Measurements from ENCODE around the gene RAPGEF5. TPM values are rescaled to one million over a fixed set of nuclear protein-coding genes. Genes with fewer than 3 reads are reported as not detected.

RAPGEF5 gene
- total RNA-seq, 1 experiment from 2014 or later = 15.6 TPM

DNA sequence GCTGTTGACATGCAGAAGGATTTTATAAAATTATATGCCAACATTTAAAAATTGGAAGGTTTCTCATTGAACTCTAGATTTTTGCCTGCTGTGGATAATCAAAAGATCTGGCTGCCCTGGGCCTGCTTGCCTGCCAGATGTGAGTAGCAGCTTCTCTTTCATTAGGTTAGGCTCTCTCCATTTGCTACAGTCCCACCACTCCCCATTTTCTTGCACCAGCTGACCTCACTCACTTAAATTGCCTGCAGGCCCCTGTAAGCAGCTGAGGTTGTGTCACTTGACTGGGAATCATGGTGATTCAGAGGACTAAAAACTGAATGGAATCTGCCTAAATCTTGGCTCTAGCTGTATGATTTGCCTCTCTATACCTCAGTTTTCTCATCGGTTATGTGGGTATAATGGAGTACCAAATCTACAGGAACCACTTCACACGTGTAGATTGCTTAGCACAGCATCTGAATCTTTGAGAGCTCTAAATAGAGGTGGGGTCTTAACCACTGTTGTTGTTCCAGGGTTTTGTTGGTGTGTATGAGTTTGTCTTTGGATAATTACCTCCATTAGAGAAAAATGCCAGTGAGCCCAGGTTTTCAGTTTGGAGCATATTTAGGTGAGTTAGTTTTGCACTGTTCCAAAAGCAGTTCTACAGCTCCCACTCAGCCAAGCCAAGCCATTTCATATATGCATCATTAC is 18.6 kb upstream of the RAPGEF5 start:
- RAD21 ChIA-PET (ENCODE audit: low non-redundant PET in 1 of 2, low total read pairs in 2 of 2, uncharacterized antibody in 2 of 2, unreplicated experiment in 2 of 2) = no interaction called here
- Histone ChIP-seq H4K20me1 (ENCODE audit: insufficient read depth) (no peaks in the 10 kb centered on the region), H3K4me1 (ENCODE audit: control insufficient read depth in 1 of 2, insufficient read depth in 2 of 2, low read length in 2 of 2) (no peaks in the 10 kb centered on the region), H3K9me3 (ENCODE audit: control insufficient read depth in 1 of 2, insufficient read depth in 1 of 2, low read depth in 1 of 2, low read length in 2 of 2) (no peaks in the 10 kb centered on the region), H3K79me2 (ENCODE audit: insufficient read depth, low read length) (no peaks in the 10 kb centered on the region), H3K27me3 (ENCODE audit: insufficient read depth, low read length) (no peaks in the 10 kb centered on the region), H3K9ac (ENCODE audit: low read length) (no peak overlapping the region), H3K36me3 (ENCODE audit: control insufficient read depth in 1 of 2, insufficient read depth in 2 of 2, low read length in 2 of 2) (no peaks in the 10 kb centered on the region), H3K9me2 (ENCODE audit: insufficient read depth) (no peaks in the 10 kb centered on the region), H2AFZ (ENCODE audit: low read depth, low read length, poor library complexity, severe bottlenecking) (no peak overlapping the region), H3K4me2 (ENCODE audit: low read length) (no peak overlapping the region), H3K4me3 (replicated peaks in 1 of 2; ENCODE audit: low read depth in 1 of 2, low read length in 2 of 2) (no peak overlapping the region), H3K27ac (ENCODE audit: low read depth, low read length) (no peak overlapping the region)
- no peak for DNase-seq (ENCODE audit: low read depth, low spot score)
- intact Hi-C loops (cut with micrococcal nuclease) = no loop called here
- BruUV-seq (replicated peaks) = no TSS peak
- CTCF ChIA-PET = no interaction called here
- TF ChIP-seq SRF (IDR thresholded peaks at IDR 0.05; ENCODE audit: low read depth) (no peak), CBX3 (IDR thresholded peaks at IDR 0.05; ENCODE audit: low read depth) (no peak), ELF1 (IDR thresholded peaks at IDR 0.05; ENCODE audit: borderline replicate concordance, low read depth) (no peak), RAD21 (IDR thresholded peaks at IDR 0.05; ENCODE audit: low read depth) (no peak), CEBPB (IDR thresholded peaks at IDR 0.05; ENCODE audit: low read depth) (no peak), FOSL1 (IDR thresholded peaks at IDR 0.05; ENCODE audit: low read depth) (no peak), JUND (IDR thresholded peaks at IDR 0.05) (no peak), POLR2AphosphoS5 (IDR thresholded peaks at IDR 0.05; ENCODE audit: low read depth, low read length) (no peak)
- POLR2A ChIA-PET = no interaction called here
- no peak for ATAC-seq

DNA sequence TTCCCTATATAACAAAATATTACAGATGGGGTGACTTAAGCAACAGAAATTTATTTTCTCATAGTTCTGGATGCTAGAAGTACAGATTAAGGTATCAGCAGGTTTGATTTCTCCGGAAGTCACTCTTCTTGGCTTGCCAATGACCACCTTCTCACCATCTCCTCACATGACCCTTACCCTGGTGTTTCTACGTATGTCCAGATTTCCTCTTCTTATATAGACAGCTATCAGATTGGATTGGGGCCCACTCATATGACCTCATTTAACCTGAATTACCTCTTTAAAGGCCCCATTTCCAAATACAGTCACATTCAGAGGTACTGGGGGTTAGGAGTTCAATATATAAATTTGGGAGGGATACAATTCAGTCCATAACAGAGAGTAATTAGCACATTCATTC is 17.0 kb upstream of the RAPGEF5 start:
- Histone ChIP-seq H3K9me2 (ENCODE audit: insufficient read depth) (no peaks in the 10 kb centered on the region), H3K4me3 (replicated peaks in 1 of 2; ENCODE audit: low read depth in 1 of 2, low read length in 2 of 2) (no peak overlapping the region), H3K9me3 (ENCODE audit: control insufficient read depth in 1 of 2, insufficient read depth in 1 of 2, low read depth in 1 of 2, low read length in 2 of 2) (no peaks in the 10 kb centered on the region), H3K27me3 (ENCODE audit: insufficient read depth, low read length) (no peaks in the 10 kb centered on the region), H3K36me3 (ENCODE audit: control insufficient read depth in 1 of 2, insufficient read depth in 2 of 2, low read length in 2 of 2) (no peaks in the 10 kb centered on the region), H4K20me1 (ENCODE audit: insufficient read depth) (no peaks in the 10 kb centered on the region), H2AFZ (ENCODE audit: low read depth, low read length, poor library complexity, severe bottlenecking) (no peak overlapping the region), H3K27ac (ENCODE audit: low read depth, low read length) (no peak overlapping the region), H3K79me2 (ENCODE audit: insufficient read depth, low read length) (no peaks in the 10 kb centered on the region), H3K9ac (ENCODE audit: low read length) (no peak overlapping the region), H3K4me1 (ENCODE audit: control insufficient read depth in 1 of 2, insufficient read depth in 2 of 2, low read length in 2 of 2) (no peaks in the 10 kb centered on the region), H3K4me2 (ENCODE audit: low read length) (no peak overlapping the region)
- ChIA-PET POLR2A (no interaction called here), RAD21 (ENCODE audit: low non-redundant PET in 1 of 2, low total read pairs in 2 of 2, uncharacterized antibody in 2 of 2, unreplicated experiment in 2 of 2) (no interaction called here), CTCF (no interaction called here)
- intact Hi-C loops (cut with micrococcal nuclease) = no loop called here
- no peak for ATAC-seq
- no peak for TF ChIP-seq SRF (IDR thresholded peaks at IDR 0.05; ENCODE audit: low read depth)
- no peak for TF ChIP-seq EZH2 (IDR thresholded peaks at IDR 0.05)
- no peak for TF ChIP-seq JUND (IDR thresholded peaks at IDR 0.05)
- TF ChIP-seq POLR2A (IDR thresholded peaks at IDR 0.05; ENCODE audit: borderline replicate concordance, extremely low read depth, insufficient read depth, insufficient read length) = no peak
- TF ChIP-seq SP1 (IDR thresholded peaks at IDR 0.05; ENCODE audit: low read depth) = no peak
- TF ChIP-seq ZFX (IDR thresholded peaks at IDR 0.05) = no peak
- TF ChIP-seq, protein P1, sequence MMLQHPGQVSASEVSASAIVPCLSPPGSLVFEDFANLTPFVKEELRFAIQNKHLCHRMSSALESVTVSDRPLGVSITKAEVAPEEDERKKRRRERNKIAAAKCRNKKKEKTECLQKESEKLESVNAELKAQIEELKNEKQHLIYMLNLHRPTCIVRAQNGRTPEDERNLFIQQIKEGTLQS (IDR thresholded peaks at IDR 0.05) = no peak
- TF ChIP-seq CEBPB (IDR thresholded peaks at IDR 0.05; ENCODE audit: low read depth) = no peak
- TF ChIP-seq, protein P2, sequence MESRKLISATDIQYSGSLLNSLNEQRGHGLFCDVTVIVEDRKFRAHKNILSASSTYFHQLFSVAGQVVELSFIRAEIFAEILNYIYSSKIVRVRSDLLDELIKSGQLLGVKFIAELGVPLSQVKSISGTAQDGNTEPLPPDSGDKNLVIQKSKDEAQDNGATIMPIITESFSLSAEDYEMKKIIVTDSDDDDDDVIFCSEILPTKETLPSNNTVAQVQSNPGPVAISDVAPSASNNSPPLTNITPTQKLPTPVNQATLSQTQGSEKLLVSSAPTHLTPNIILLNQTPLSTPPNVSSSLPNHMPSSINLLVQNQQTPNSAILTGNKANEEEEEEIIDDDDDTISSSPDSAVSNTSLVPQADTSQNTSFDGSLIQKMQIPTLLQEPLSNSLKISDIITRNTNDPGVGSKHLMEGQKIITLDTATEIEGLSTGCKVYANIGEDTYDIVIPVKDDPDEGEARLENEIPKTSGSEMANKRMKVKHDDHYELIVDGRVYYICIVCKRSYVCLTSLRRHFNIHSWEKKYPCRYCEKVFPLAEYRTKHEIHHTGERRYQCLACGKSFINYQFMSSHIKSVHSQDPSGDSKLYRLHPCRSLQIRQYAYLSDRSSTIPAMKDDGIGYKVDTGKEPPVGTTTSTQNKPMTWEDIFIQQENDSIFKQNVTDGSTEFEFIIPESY (IDR thresholded peaks at IDR 0.05; ENCODE audit: extremely low read depth, insufficient replicate concordance, low read length) = no peak
- TF ChIP-seq TCF7L2 (IDR thresholded peaks at IDR 0.05; ENCODE audit: borderline replicate concordance, extremely low read depth, insufficient read depth, insufficient read length) = no peak
- TF ChIP-seq ZNF274 (IDR thresholded peaks at IDR 0.05; ENCODE audit: low read depth, low read length) = no peak
- TF ChIP-seq, protein P3, sequence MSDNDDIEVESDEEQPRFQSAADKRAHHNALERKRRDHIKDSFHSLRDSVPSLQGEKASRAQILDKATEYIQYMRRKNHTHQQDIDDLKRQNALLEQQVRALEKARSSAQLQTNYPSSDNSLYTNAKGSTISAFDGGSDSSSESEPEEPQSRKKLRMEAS (IDR thresholded peaks at IDR 0.05) = no peak
- TF ChIP-seq RAD21 (IDR thresholded peaks at IDR 0.05; ENCODE audit: low read depth) = no peak
- no peak for TF ChIP-seq POLR2AphosphoS5 (IDR thresholded peaks at IDR 0.05; ENCODE audit: low read depth, low read length)
- DNase-seq (ENCODE audit: low read depth, low spot score) = no peak
- no TSS peak for BruUV-seq (replicated peaks)
